ENCODE measurements around the gene CRCP. TPM values are rescaled to one million over a fixed set of nuclear protein-coding genes. Genes with fewer than 3 reads are reported as not detected.

The CRCP gene
- total and polyA plus RNA-seq, 3 experiments from 2014 or later, result 33.7 to 35.4 (median 34.1) TPM

GRCh38 chr7:66082083-66082482 lies 32.6 kb upstream of the CRCP start:
- Mint-ChIP-seq H3K4me3 (no peak overlapping the region), H3K4me1 (peaks cover 3 to 6% (median 5%) of the 10 kb centered on the region in 3 donors), H3K27me3 (no peaks in the 10 kb centered on the region), H3K9me3 (no peaks in the 10 kb centered on the region), H3K36me3 (peaks cover 0 to 26% (median 4%) of the 10 kb centered on the region in 3 donors), H3K27ac (no peak overlapping the region)
- no peaks in the 10 kb centered on the region for H3K36me3 ChIP-seq (ENCODE audit: insufficient read depth, low read length)
- no peaks in the 10 kb centered on the region for H3K9me3 ChIP-seq (ENCODE audit: low read length)
- H3K4me1 ChIP-seq (ENCODE audit: insufficient read depth, low read length), result no peaks in the 10 kb centered on the region
- DNase-seq, result no peak
- H3K27me3 ChIP-seq (ENCODE audit: insufficient read depth, low read length, poor library complexity, severe bottlenecking), result no peaks in the 10 kb centered on the region
- no peak overlapping the region for H3K27ac ChIP-seq (ENCODE audit: low read depth, low read length)
- CTCF ChIA-PET, result no interaction called here
- POLR2A ChIA-PET, result no interaction called here
- H3K4me3 ChIP-seq (ENCODE audit: low read length), result no peak overlapping the region

DNA sequence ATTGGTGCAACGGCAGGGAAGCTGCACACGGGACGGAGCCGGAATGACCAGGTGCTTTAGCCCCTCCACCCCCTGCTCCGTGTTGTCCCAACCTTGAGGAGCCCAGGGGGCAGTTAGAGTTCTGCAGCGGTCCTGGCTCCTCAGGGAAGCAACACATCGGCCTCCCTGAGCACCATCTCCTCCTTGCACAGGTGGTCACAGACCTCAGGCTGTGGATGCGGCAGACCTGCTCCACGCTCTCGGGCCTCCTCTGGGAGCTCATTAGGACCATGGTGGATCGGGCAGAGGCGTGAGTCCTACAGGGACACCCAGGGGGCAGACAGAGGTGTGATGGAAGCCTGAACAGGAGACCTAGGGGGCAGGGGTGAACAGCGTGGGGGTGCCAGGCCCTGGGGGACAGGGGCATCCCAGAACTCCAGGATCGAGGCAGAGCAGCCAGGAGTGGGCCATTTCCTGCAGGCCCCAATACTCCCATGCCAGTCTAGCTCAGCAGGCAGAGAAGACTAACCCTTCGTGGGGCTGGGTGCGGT lies 31.7 kb upstream of the CRCP start:
- H3K27ac ChIP-seq (ENCODE audit: low read depth, low read length), result no peak overlapping the region

DNA sequence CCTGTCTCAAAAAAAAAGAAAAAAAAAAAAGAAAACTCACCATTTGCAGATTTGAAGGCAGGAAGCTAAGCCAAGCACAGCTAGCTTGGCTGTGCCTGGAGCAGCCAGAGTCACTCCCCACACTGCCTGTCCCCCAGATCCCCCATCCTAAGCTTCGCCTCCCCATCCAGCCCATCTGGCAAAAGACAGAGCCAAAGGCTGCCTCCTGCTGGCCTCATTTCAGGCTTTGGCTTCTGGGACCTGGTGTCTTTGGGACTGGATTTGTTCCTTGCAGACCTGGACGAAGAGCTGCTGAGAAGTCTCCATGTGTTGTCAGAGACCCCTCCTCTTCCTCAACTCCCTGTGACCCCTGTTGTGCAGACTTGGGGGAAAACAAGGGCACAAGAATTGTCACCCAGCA lies 31.0 kb upstream of the CRCP start:
- Histone ChIP-seq H3K4me3 (ENCODE audit: low read length) (no peak overlapping the region), H3K27me3 (ENCODE audit: insufficient read depth, low read length, poor library complexity, severe bottlenecking) (no peaks in the 10 kb centered on the region), H3K27ac (ENCODE audit: low read depth, low read length) (no peak overlapping the region), H3K4me1 (ENCODE audit: insufficient read depth, low read length) (no peaks in the 10 kb centered on the region), H3K9me3 (ENCODE audit: low read length) (no peaks in the 10 kb centered on the region), H3K36me3 (ENCODE audit: insufficient read depth, low read length) (no peaks in the 10 kb centered on the region)
- Mint-ChIP-seq H3K4me3 (no peak overlapping the region), H3K9me3 (no peaks in the 10 kb centered on the region), H3K4me1 (no peaks in the 10 kb centered on the region), H3K27ac (no peak overlapping the region), H3K27me3 (no peaks in the 10 kb centered on the region), H3K36me3 (peaks cover 0 to 26% (median 4%) of the 10 kb centered on the region in 3 donors)
- POLR2A ChIA-PET, result no interaction called here
- CTCF ChIA-PET, result interaction anchor here (0.6 to 1.4 kb wide), 3 partner anchors 8 to 12 kb away, joined by 3 to 5 read pairs (median 4); no protein-coding TSS in a partner anchor
- DNase-seq, result no peak

More for the DNA sequence above, 31.7 kb upstream of the CRCP start:
- no peak overlapping the region for H3K4me3 Mint-ChIP-seq
- Histone ChIP-seq H3K4me1 (ENCODE audit: insufficient read depth, low read length) (no peaks in the 10 kb centered on the region), H3K36me3 (ENCODE audit: insufficient read depth, low read length) (no peaks in the 10 kb centered on the region), H3K9me3 (ENCODE audit: low read length) (no peaks in the 10 kb centered on the region), H3K4me3 (ENCODE audit: low read length) (no peak overlapping the region), H3K27me3 (ENCODE audit: insufficient read depth, low read length, poor library complexity, severe bottlenecking) (no peaks in the 10 kb centered on the region)
- peak overlapping the region in 1 of 8 donors; percentile 61 for H3K27ac Mint-ChIP-seq
- CTCF ChIA-PET, result interaction anchor here (0.6 to 1.4 kb wide), 2 partner anchors 11 to 13 kb away, joined by 3 to 5 read pairs; no protein-coding TSS in a partner anchor
- H3K4me1 Mint-ChIP-seq, result peaks cover 0 to under 1% (median 0%) of the 10 kb centered on the region in 3 donors
- DNase-seq, result no peak
- peaks cover 0 to 26% (median 4%) of the 10 kb centered on the region in 3 donors for H3K36me3 Mint-ChIP-seq
- POLR2A ChIA-PET, result no interaction called here
- H3K9me3 Mint-ChIP-seq, result no peaks in the 10 kb centered on the region
- no peaks in the 10 kb centered on the region for H3K27me3 Mint-ChIP-seq

GRCh38 chr7:66088861-66089838 lies 25.5 kb upstream of the CRCP start:
- no peak overlapping the region for H3K27ac Mint-ChIP-seq
- no peaks in the 10 kb centered on the region for H3K4me1 Mint-ChIP-seq
- H3K27me3 Mint-ChIP-seq, result no peaks in the 10 kb centered on the region
- Histone ChIP-seq H3K36me3 (ENCODE audit: insufficient read depth, low read length) (no peaks in the 10 kb centered on the region), H3K27ac (ENCODE audit: low read depth, low read length) (no peak overlapping the region), H3K27me3 (ENCODE audit: insufficient read depth, low read length, poor library complexity, severe bottlenecking) (no peaks in the 10 kb centered on the region), H3K9me3 (ENCODE audit: low read length) (no peaks in the 10 kb centered on the region), H3K4me3 (ENCODE audit: low read length) (no peak overlapping the region), H3K4me1 (ENCODE audit: insufficient read depth, low read length) (no peaks in the 10 kb centered on the region)
- ChIA-PET POLR2A (no interaction called here), CTCF (no interaction called here)
- H3K36me3 Mint-ChIP-seq, result peaks cover 0 to 14% (median 1%) of the 10 kb centered on the region in 3 donors
- no peak for DNase-seq
- H3K4me3 Mint-ChIP-seq, result peak overlapping the region in 1 of 7 donors; percentile 65
- H3K9me3 Mint-ChIP-seq, result no peaks in the 10 kb centered on the region

GRCh38 chr7:66092654-66093053 lies 22.0 kb upstream of the CRCP start:
- H3K27ac ChIP-seq (ENCODE audit: low read depth, low read length), result no peak overlapping the region
- ChIA-PET POLR2A (no interaction called here), CTCF (no interaction called here)
- no peaks in the 10 kb centered on the region for H3K36me3 ChIP-seq (ENCODE audit: insufficient read depth, low read length)
- H3K27me3 ChIP-seq (ENCODE audit: insufficient read depth, low read length, poor library complexity, severe bottlenecking), result no peaks in the 10 kb centered on the region
- H3K27ac Mint-ChIP-seq, result no peak overlapping the region
- no peak for DNase-seq
- H3K36me3 Mint-ChIP-seq, result peaks cover 0 to 1% (median 0%) of the 10 kb centered on the region in 3 donors
- H3K9me3 Mint-ChIP-seq, result no peaks in the 10 kb centered on the region
- H3K4me1 ChIP-seq (ENCODE audit: insufficient read depth, low read length), result no peaks in the 10 kb centered on the region
- no peaks in the 10 kb centered on the region for H3K27me3 Mint-ChIP-seq
- H3K4me3 Mint-ChIP-seq, result no peak overlapping the region
- no peaks in the 10 kb centered on the region for H3K9me3 ChIP-seq (ENCODE audit: low read length)
- no peaks in the 10 kb centered on the region for H3K4me1 Mint-ChIP-seq
- H3K4me3 ChIP-seq (ENCODE audit: low read length), result no peak overlapping the region

GRCh38 chr7:66095010-66095409 lies 19.6 kb upstream of the CRCP start:
- no peaks in the 10 kb centered on the region for H3K9me3 ChIP-seq (ENCODE audit: low read length)
- ChIA-PET POLR2A (no interaction called here), CTCF (no interaction called here)
- peaks cover 0 to 1% (median 0%) of the 10 kb centered on the region in 3 donors for H3K36me3 Mint-ChIP-seq
- H3K27me3 Mint-ChIP-seq, result no peaks in the 10 kb centered on the region
- no peak overlapping the region for H3K27ac ChIP-seq (ENCODE audit: low read depth, low read length)
- no peaks in the 10 kb centered on the region for H3K36me3 ChIP-seq (ENCODE audit: insufficient read depth, low read length)
- H3K4me3 Mint-ChIP-seq, result no peak overlapping the region
- peaks cover 6 to 7% (median 7%) of the 10 kb centered on the region in 3 donors for H3K4me1 Mint-ChIP-seq
- no peak overlapping the region for H3K4me3 ChIP-seq (ENCODE audit: low read length)
- H3K27me3 ChIP-seq (ENCODE audit: insufficient read depth, low read length, poor library complexity, severe bottlenecking), result no peaks in the 10 kb centered on the region
- DNase-seq, result no peak
- peaks cover 4% of the 10 kb centered on the region for H3K4me1 ChIP-seq (ENCODE audit: insufficient read depth, low read length)
- no peaks in the 10 kb centered on the region for H3K9me3 Mint-ChIP-seq
- peak overlapping the region in 2 of 8 donors; percentile 33 to 54 for H3K27ac Mint-ChIP-seq

DNA sequence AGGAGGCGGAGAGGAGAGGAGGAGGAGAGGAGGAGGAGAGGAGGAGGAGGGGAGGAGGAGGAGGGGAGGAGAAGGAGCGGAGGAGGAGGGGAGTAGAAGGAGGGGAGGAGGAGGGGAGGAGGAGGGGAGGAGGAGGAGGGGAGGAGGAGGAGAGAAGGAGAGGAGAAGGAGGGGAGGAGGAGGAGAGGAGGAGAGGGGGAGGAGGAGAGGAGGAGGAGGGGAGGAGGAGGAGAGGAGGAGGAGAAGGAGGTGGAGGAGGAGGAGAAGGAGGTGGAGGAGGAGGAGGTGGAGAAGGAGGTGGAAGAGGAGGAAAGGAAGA lies 15.5 kb upstream of the CRCP start:
- Mint-ChIP-seq H3K27ac (no peak overlapping the region), H3K4me3 (no peak overlapping the region), H3K27me3 (no peaks in the 10 kb centered on the region), H3K4me1 (peaks cover 8 to 11% (median 11%) of the 10 kb centered on the region in 3 donors), H3K9me3 (no peaks in the 10 kb centered on the region), H3K36me3 (no peaks in the 10 kb centered on the region)
- Histone ChIP-seq H3K27me3 (ENCODE audit: insufficient read depth, low read length, poor library complexity, severe bottlenecking) (no peaks in the 10 kb centered on the region), H3K9me3 (ENCODE audit: low read length) (no peaks in the 10 kb centered on the region), H3K4me1 (ENCODE audit: insufficient read depth, low read length) (peaks cover 4% of the 10 kb centered on the region), H3K4me3 (ENCODE audit: low read length) (no peak overlapping the region), H3K36me3 (ENCODE audit: insufficient read depth, low read length) (no peaks in the 10 kb centered on the region), H3K27ac (ENCODE audit: low read depth, low read length) (no peak overlapping the region)
- CTCF ChIA-PET, result no interaction called here
- POLR2A ChIA-PET, result no interaction called here
- DNase-seq, result no peak

All from CD8-positive, alpha-beta memory T cell (primary cell).